Heart left ventricle (tissue), 16 donors: ENCODE results near the gene CENPH. TPM values are rescaled to one million over a fixed set of nuclear protein-coding genes. Genes with fewer than 3 reads are reported as not detected.

Source experiments
- ATAC-seq, 4 donors: fragments of 200-7000 bp; cut with Tn5 transposase; one replicate each; pipeline ENCODE4 v1.9.1; 2020 to 2022; ENCODE audit warnings: moderate library complexity in 4 of 4, mild to moderate bottlenecking in 3 of 4, moderate number of reproducible peaks in 1 of 4
- DNase-seq, 5 donors: peaks; one replicate each; pipeline ENCODE4 v3.0.0-alpha.2; 2020
- H3K27ac ChIP-seq, 12 donors: fragments of 200-600 bp; sonication (generic) in 4 of 12; one replicate each; pipeline versions ENCODE4 v1.5.0 to v1.8.0; 2016 to 2022; ENCODE audit warnings: mild to moderate bottlenecking in 2 of 12
- H3K27me3 ChIP-seq, 9 donors: fragments of 200-600 bp; sonication (generic) in 2 of 9; one replicate each; pipeline versions ENCODE4 v1.5.1 to v1.8.0; 2016 to 2022; ENCODE audit warnings: mild to moderate bottlenecking in 3 of 9
- H3K36me3 ChIP-seq, 9 donors: fragments of 200-600 bp; sonication (generic) in 2 of 9; one replicate each; pipeline versions ENCODE4 v1.5.0 to v1.8.0; 2018 to 2022; ENCODE audit warnings: mild to moderate bottlenecking in 2 of 9
- H3K4me1 ChIP-seq, 12 donors: fragments of 200-600 bp; sonication (generic) in 4 of 12; one replicate each; pipeline versions ENCODE4 v1.5.0 to v1.8.0; 2016 to 2022; ENCODE audit warnings: mild to moderate bottlenecking in 3 of 12
- H3K4me3 ChIP-seq, 12 donors: fragments of 200-600 bp; sonication (generic) in 4 of 12; one replicate each; pipeline versions ENCODE4 v1.5.0 to v1.8.0; 2017 to 2022; ENCODE audit warnings: mild to moderate bottlenecking in 9 of 12, moderate library complexity in 4 of 12
- H3K9me3 ChIP-seq, 12 donors: fragments of 200-600 bp; sonication (generic) in 4 of 12; one replicate each; pipeline versions ENCODE4 v1.5.0 to v1.8.0; 2016 to 2022; ENCODE audit warnings: mild to moderate bottlenecking in 1 of 12
- POLR2A ChIP-seq, 2 donors: fragments of 450-650 bp; IDR thresholded peaks; one replicate each; pipeline ENCODE4 v1.6.1; 2017; ENCODE audit warnings: antibody characterized with exemption in 2 of 2, mild to moderate bottlenecking in 2 of 2, moderate library complexity in 2 of 2
- WGBS, 4 donors: extraction: QIAGEN DNeasy Blood & Tissue Kit in 2 of 4; methylation state at CpG; one replicate each; pipeline versions ENCODE4 v1.1.5 to v1.1.7; 2013 to 2018; 5-methylcytosine and 5-hydroxymethylcytosine counted together
- intact Hi-C, 10 donors: fragments of 100-400 bp; cut with DNase I; formaldehyde crosslinking; loops; one replicate each; pipeline versions ENCODE4 v1.11.1 to v1.14.2; 2022
- polyA plus RNA-seq, 2 donors: library from polyadenylated mRNA; stranded (reverse); fragments of 200-250 nt; gene quantifications; one replicate each; pipeline ENCODE4 v1.2.3, GENCODE V29; 2013
- total RNA-seq, 9 donors: library from RNA; depleted of rRNA in 2 of 9; stranded (reverse); fragments of >200 nt in 2 of 9; fragmentation: NEBNext Ultra II Directional in 3 of 9; extraction: Animal tissue kit (Norgen Biotek cat#: 25700) in 3 of 9; gene quantifications; one replicate each; pipeline versions ENCODE4 v1.1.0 to v1.2.4, GENCODE V29; 2016 to 2023
- TF ChIP-seq, protein P1 (sequence below), 12 donors: fragments of 200-600 bp; sonication (generic) in 4 of 12; IDR thresholded peaks; one replicate each; pipeline versions ENCODE4 v1.5.0 to v1.8.0; 2018 to 2022; ENCODE audit warnings: antibody characterized with exemption in 12 of 12, mild to moderate bottlenecking in 5 of 12
- donor health status: ischemic (EF 13 %, LVEDD 7.1; RV severe dilation, severe dysfunction).
- donor health status: healthy with polysubstance abuse.
- donor health status: DM: no; HTN: yes; CAD: no.
- donor health status: DM: no; HTN: no; CAD: no.
- donor health status: ischemic (EF 25% LVEDD 6.9; RV normal size, moderate dysfunction).
- donor health status: ischemic (EF 25% LVEDD 5.7; RV mildly dilated, moderate dysfunction).
- donor health status: healthy.
- donor health status: DM: yes; HTN: yes; CAD: no.
- donor health status: ischemic (EF 35%, LVEDD 5.7; RV mildly dilated, moderate dysfunction).
- donor health status: nonischemic (EF 11% LVEDD 7.7; RV severe dilation, severe dysfunction).
- donor health status: DM: yes; HTN: yes; CAD: no.
- donor health status: PGD.
- donor health status: ischemic (EF 29% LVEDD 5.4; RV normal size, mild dysfunction).
- donor health status: nonischemic (EF 23%, LVEDD 6.1; RV moderate dilation, normal function).

CENPH gene
- total and polyA plus RNA-seq, 11 donors: 1.1 to 6.9 (median 2.7) TPM

GRCh38 chr5:69224520-69224919 lies 35.1 kb downstream of the CENPH start:
- peaks cover 0 to 17% (median under 1%) of the 10 kb centered on the region in 12 donors for H3K4me1 ChIP-seq
- peaks cover 0 to 48% (median 44%) of the 10 kb centered on the region in 9 donors for H3K36me3 ChIP-seq
- H3K4me3 ChIP-seq: no peak overlapping the region
- no peaks in the 10 kb centered on the region for H3K27me3 ChIP-seq
- ATAC-seq (no peak), DNase-seq (no peak)
- TF ChIP-seq, protein P1, sequence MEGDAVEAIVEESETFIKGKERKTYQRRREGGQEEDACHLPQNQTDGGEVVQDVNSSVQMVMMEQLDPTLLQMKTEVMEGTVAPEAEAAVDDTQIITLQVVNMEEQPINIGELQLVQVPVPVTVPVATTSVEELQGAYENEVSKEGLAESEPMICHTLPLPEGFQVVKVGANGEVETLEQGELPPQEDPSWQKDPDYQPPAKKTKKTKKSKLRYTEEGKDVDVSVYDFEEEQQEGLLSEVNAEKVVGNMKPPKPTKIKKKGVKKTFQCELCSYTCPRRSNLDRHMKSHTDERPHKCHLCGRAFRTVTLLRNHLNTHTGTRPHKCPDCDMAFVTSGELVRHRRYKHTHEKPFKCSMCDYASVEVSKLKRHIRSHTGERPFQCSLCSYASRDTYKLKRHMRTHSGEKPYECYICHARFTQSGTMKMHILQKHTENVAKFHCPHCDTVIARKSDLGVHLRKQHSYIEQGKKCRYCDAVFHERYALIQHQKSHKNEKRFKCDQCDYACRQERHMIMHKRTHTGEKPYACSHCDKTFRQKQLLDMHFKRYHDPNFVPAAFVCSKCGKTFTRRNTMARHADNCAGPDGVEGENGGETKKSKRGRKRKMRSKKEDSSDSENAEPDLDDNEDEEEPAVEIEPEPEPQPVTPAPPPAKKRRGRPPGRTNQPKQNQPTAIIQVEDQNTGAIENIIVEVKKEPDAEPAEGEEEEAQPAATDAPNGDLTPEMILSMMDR (IDR thresholded peaks at IDR 0.05): no peak
- TF ChIP-seq POLR2A (IDR thresholded peaks at IDR 0.05): no peak
- no peaks in the 10 kb centered on the region for H3K9me3 ChIP-seq
- intact Hi-C loops: no loop called here
- WGBS, 4 donors: 88 to 97% (median 95%) methylated on average over 8 of the region's 8 CpGs
- no peak overlapping the region for H3K27ac ChIP-seq

DNA sequence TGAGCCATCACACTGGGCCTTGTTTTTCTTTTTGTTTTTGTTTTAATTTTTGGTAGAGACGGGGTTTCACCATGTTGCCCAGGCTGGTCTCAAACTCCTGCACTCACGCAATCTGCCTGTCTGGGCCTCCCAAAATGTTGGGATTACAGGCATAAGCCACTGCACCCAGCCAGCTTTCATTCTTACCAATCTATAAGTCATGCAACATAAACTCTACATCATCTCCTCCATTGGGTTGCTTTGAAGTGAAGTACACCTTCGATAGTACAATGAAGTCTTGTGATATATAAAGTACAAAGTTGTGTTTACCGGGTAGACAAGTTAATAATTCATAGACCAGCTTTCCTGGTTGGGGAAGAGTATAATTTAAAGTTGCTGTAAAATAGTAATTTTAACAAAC lies 36.5 kb downstream of the CENPH start:
- WGBS, 4 donors: 94 to 99% (median 96%) methylated on average over 4 of the region's 4 CpGs
- no peaks in the 10 kb centered on the region for H3K27me3 ChIP-seq
- ATAC-seq (no peak), DNase-seq (no peak)
- TF ChIP-seq POLR2A (IDR thresholded peaks at IDR 0.05): no peak
- TF ChIP-seq, protein P1 (IDR thresholded peaks at IDR 0.05): no peak
- peaks cover 0 to 60% (median 57%) of the 10 kb centered on the region in 9 donors for H3K36me3 ChIP-seq
- peaks cover 0 to 10% (median 0%) of the 10 kb centered on the region in 12 donors for H3K4me1 ChIP-seq
- H3K4me3 ChIP-seq: no peak overlapping the region
- no peaks in the 10 kb centered on the region for H3K9me3 ChIP-seq
- intact Hi-C loops: no loop called here
- H3K27ac ChIP-seq: no peak overlapping the region

DNA sequence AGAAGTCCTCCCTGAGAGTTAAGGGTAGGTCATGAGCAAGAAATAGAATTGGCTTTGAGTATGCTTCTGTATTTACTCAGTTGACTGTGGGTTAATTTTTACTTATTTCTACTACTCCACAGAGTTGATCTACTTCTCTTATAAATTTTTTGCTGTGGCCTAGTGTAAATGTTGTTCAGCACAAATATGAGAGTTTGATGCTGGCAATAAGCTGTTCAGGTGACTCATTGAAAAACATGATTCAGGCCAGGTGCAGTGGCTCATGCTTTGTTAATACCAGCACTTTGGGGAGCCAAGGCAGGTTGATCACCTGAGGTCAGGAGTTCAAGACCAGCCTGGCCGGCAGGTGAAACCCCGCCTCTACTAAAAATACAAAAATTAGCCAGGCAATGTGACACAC lies 40.8 kb downstream of the CENPH start:
- intact Hi-C loops: loop anchor here in 7 of 10 donors (5.0 to 10.0 kb wide), 6 partner anchors 63 to 138 kb away; partner anchors contain the start of genes SLC30A5 (in 3 of the 7), AK6 (in 1 of the 7), CCDC125 (in 1 of the 7) and CCNB1 (in 1 of the 7)
- no peak overlapping the region for H3K4me3 ChIP-seq
- H3K27me3 ChIP-seq: no peaks in the 10 kb centered on the region
- TF ChIP-seq POLR2A (IDR thresholded peaks at IDR 0.05): no peak
- TF ChIP-seq, protein P1 (IDR thresholded peaks at IDR 0.05): no peak
- no peak overlapping the region for H3K27ac ChIP-seq
- H3K36me3 ChIP-seq: peaks cover 0 to 68% (median 48%) of the 10 kb centered on the region in 9 donors
- ATAC-seq (no peak), DNase-seq (no peak)
- WGBS, 4 donors: 85 to 100% (median 92%) methylated on average over 2 of the region's 2 CpGs
- peaks cover 0 to 9% (median 4%) of the 10 kb centered on the region in 12 donors for H3K4me1 ChIP-seq
- no peaks in the 10 kb centered on the region for H3K9me3 ChIP-seq

DNA sequence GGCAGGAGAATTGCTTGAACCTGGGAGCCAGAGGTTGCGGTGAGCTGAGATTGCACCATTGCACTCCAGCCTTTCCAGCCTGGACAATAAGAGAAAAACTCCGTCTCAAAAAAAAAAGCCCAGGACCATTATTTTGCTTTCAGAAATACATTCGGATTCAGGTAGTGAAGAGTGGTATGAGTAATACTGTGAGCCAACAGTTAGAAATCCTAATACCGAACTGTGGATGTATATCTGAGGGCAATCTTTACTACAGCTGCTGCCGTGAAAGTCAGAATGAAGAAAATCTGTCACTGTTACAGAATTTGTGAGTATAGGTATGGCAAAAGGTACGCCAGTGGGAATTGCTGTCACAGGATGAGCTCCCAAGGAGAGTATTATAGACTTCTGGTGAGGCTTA lies 41.9 kb downstream of the CENPH start:
- H3K4me1 ChIP-seq: peaks cover 3 to 20% (median 15%) of the 10 kb centered on the region in 12 donors
- H3K27ac ChIP-seq: no peak overlapping the region
- no peaks in the 10 kb centered on the region for H3K9me3 ChIP-seq
- no peak overlapping the region for H3K4me3 ChIP-seq
- H3K36me3 ChIP-seq: peaks cover 0 to 59% (median 43%) of the 10 kb centered on the region in 9 donors
- no peak for TF ChIP-seq POLR2A (IDR thresholded peaks at IDR 0.05)
- TF ChIP-seq, protein P1 (IDR thresholded peaks at IDR 0.05): no peak
- no peak for DNase-seq
- intact Hi-C loops: loop anchor here in 7 of 10 donors (5.0 to 10.0 kb wide), 6 partner anchors 64 to 139 kb away; partner anchors contain the start of genes SLC30A5 (in 3 of the 7), AK6 (in 1 of the 7), CCDC125 (in 1 of the 7) and CCNB1 (in 1 of the 7)
- no peaks in the 10 kb centered on the region for H3K27me3 ChIP-seq
- ATAC-seq: no peak
- 88 to 96% (median 94%) methylated on average over 6 of the region's 6 CpGs for WGBS, 4 donors
